H4 (cell line): ENCODE results near the gene LCN6. TPM values are rescaled to one million over a fixed set of nuclear protein-coding genes. Genes with fewer than 3 reads are reported as not detected.
"Not testable (repeated sequence)": the region's sequence is repeated elsewhere in the genome, so short reads cannot be mapped to it uniquely, and the experiment has no call there.

Experiments
- DNase-seq: peaks from one replicate; pipeline ENCODE4 v3.0.0-alpha.2; 2015; ENCODE audit warnings: low spot score
- total RNA-seq: library from RNA; depleted of rRNA; stranded (reverse); fragments of >200 nt; shearing (Covaris generic); gene quantifications from 2 replicates; pipeline ENCODE4 v1.2.3, GENCODE V29; 2014; rRNA removed

Gene LCN6, protein sequence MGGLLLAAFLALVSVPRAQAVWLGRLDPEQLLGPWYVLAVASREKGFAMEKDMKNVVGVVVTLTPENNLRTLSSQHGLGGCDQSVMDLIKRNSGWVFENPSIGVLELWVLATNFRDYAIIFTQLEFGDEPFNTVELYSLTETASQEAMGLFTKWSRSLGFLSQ
- not detected in 2 replicates for total RNA-seq

DNA sequence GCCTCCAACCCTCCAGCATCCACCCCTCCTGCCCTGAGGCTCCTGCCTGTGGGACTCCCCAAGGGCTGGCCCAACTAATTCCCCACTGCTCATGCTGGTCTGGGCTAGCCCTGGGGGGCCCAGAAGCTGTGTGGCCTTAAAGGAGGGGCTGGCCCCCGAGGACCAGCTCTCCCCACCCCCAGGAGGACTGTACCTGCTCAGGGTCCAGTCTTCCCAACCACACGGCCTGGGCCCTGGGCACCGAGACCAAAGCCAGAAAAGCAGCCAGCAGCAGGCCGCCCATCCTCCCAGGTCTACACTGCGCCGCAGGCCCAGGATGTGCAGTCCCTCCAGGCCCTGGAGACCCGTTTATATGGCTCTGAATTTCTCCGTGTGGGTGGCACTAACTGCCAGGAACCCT, at the start of gene LCN6:
TSS of gene LCN6 (minus strand) at position 325 of the 400 bp plus-strand sequence. CDS start at position 283, 42 bp downstream.
- no peak for DNase-seq

DNA sequence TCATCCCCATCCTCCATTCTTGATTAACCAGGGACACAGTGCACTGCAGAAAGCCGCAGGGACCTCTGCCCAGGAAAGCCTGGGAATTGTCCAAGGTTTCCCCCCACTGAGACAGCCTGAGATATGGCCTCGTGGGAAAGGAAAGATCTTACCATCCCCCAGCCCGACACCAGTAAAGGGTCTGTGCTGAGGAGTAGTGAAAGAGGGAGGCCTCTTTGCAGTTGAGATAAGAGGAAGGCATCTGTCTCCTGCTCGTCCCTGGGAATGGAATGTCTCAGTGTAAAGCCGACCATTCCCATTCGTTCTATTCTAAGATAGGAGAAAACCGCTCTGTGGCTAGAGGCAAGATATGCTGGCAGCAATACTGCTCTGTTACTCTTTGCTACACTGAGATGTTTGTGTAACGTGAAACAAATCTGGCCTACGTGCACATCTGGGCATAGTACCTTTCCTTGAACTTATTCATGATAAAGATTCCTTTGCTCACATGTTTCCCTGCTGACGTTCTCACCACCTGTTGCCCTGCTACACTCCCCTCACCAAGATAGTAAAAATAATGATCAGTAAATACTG, 48.5 kb upstream of the LCN6 start:
- not testable (repeated sequence) for DNase-seq

DNA sequence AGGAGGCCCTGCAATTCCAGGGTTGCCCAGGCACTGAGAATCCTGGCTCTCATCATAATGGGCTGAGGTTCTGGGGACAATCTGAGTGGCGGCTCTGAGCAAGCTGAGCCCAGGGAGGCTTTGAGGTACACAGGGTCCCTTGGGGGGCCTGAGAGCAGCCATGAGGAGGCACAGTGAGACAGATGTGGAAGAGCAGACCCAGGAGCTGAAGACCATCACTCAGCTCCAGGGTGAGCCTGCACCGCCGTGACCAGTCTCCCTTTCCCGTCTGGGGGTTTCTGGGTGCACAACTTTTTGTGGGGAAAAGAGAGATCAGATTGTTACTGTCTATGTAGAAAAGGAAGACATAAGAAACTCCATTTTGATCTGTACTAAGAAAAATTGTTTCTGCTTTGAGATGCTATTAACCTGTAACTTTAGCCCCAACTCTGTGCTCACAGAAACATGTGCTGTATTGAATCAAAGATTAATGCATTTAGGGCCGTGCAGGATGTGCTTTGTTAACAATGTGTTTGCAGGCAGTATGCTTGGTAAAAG, 48.0 kb upstream of the LCN6 start, which contains the start of gene CCDC183:
TSS of gene CCDC183 (plus strand) at position 101 of the 537 bp plus-strand sequence. CDS start at position 161, 60 bp downstream.
- DNase-seq = no peak

DNA sequence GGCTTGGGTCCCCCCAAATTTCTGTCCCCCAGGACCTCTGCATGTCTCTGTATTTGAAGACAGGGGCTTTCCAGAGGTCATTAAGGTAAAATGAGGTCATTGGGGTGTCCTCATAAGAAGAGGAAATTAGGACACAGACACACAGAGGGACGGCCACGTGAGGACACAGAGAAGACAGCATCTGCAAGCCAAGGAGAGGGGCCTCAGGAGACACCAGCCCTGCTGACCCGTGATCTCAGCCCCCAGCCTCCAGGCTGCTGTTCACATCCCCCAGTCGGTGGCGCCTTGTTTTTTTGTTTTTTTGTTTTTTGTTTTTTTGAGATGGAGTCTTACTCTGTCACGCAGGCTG, 46.6 kb upstream of the LCN6 start:
- no peak for DNase-seq

DNA sequence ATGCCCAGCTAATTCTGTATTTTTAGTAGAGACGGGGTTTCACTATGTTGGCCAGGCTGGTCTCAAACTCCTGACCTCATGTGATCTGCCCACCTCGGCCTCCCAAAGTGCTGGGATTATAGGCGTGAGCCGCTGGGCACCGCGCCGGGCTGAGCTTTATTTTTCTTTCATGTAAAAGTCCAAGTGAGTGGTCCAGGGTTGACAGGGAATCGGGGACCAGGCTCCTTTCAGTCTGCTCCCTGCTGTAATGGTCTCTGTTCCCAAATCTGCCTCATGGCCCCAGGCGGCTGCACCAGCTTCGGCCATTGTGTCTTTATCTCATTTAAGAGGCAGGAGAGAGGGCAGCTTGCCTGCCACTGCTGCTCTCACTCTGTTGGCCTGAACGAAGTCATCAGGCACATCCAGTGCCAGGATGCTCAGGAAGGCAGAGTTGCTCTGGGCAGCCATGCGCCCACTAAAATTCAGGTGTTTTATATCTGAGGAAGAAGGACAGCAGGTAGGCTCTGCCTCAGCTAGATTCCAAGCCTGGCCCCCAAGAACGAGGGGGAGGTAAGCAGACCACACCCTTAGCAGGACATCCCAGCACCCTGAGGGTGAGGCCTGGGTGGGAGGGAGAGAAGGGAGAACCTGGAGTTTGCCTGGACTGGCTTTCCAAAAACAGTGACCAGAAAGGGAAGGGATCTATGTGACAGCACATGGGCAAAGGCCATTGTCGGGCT, 46.1 kb upstream of the LCN6 start:
- no peak for DNase-seq

DNA sequence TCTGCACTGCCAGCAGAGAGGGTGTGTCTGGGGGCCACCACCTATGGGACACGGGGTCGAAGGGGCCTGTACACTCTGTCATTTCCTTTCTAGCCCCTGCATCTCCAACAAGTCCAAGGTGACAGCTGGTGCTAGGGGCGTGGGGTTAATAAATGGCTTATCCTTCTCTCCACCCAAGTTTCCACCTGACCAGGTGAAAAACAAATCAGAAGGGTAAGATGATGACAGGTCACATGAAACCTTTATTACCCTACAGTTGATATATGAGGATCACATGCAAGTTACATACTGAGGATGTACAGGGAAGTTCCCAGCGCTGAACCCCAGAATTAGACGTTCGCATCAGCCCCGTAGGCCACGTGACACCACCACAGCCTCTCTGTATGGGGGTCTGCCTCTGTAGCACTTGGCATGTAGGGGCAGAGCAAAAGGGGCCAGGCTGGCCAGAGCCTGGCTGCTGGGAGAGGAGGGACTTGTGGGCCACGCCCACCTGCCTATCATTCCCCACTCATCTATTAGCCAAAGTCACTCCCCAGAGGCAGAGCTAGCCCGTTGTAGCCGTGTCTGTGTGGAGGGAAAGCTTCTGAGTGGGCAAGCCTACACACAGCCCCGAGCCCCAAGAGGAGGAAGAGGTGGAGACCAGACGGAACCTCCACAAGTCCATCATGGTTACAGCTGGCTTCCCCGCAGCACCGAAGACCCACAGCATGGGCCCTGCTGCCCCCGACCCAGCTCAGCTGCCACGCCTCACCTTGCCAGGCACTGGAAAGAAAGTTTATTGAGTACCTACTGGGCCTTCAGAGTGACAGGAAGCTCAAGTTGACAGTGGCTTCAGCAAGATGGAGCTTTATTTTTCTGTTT, 45.0 kb upstream of the LCN6 start:
- DNase-seq = no peak

DNA sequence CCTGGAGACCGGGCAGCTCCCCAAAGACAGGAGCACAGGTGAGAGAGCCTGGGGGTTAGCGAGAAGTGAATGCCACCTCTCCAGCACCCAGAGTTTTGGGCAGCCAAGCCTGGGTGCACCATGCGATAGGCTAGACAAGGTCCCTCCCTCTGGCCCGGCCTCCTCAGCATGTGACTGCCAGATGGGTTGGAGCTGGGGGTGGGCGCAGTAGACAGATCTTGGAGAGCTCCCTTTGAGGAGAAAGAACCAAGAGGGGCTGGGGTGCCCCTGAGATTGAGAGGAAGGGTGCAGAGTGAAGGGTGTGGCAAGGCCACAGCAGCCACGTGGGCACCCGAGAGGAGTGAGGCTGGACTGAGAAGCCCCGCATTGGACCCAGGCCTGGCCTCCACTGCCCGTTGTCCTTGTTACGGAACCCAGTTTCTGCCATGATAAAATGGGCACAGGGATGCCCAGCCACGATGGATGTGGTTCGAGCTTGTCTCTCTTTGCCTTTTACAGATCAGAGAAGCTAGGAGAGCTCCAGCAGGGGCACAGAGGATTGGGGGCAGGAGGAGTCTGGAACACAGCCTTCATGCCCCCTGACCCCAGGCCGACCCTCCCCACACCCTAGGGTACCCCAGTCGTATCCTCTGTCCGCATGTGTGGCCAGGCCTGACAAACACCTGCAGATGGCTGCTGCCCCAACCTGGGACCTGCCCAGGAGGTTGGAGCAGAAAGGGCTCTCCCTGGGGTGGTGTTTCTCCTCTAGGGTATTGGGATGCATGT, 44.2 kb upstream of the LCN6 start:
- no peak for DNase-seq

DNA sequence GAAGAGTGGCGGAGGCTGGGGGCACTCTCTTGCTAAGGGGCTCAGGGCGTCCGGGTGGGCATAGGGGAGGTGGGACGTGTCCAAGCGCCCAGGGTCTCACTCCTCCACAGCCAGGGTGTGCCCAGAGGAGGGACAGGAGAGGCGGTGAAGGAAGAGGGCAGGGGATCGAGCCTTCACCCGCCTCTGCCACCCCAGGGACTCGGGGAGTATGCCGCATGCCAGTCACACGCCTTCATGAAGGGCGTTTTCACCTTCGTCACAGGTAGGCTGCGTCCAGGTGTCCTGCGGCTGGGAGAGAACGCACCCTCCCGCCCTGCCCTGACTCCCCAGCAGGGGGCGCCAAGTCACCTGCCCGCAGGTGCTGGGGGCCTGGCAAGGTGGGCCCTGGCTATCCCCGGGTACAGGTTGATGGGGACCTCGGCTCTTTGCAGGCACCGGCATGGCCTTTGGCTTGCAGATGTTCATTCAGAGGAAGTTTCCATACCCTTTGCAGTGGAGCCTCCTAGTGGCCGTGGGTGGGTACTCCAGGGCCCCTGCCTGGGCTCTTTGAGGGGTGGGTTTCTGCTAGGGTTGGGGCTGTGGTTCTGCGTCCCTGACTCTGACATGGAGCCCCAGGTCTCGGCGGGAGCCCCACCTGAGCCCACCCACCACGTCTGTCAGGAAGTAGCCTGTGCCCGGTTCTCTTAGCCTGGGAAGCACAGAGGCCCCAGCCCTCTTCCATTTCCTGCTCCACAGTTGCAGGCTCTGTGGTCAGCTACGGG, 43.4 kb upstream of the LCN6 start:
- no peak for DNase-seq

DNA sequence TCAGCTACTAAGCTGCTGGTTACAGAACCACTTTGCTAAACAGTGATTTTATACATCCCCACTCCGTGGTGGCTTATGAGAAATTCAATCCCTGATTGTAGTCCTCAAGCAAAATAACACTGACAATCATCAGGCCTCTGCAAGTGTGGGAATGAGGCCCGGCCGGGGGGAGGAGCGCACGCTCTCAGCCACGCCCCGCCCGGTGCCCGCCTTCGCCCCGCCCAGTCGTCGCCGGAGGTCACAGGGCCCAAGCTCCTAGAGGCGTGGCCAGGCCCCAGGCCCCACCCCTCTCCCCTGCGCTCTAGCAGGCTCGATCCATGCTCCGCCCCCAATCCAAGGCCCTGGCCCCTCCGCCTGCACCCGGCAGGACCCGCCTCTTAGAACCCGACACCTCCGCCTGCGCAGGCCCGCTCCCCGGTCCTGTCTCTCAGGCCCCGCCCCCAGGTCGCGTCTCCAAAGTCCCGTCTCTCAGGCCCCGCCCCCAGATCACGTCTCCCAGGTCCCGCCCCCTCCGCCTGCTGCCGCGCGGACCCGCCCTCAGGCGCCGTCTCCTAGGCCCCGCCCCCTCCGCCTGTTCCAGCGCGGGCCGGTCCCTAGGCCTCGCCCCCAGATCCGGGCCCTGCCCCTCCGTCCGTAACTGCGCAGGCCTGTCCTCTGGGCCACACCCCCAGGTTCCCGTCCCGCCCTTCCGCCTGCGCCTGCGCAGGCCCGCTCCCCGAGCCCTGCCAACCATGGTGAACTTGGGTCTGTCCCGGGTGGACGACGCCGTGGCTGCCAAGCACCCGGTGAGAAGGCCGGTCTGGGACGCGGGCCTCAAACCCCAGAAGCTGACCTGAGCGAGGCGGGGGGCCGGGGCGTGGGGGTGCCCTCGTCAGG, 42.6 kb upstream of the LCN6 start, which contains the start of gene TMEM141:
TSS of gene TMEM141 (plus strand) at position 705 of the 876 bp plus-strand sequence. CDS start at position 732, 27 bp downstream.
- peak; percentile 98 for DNase-seq

DNA sequence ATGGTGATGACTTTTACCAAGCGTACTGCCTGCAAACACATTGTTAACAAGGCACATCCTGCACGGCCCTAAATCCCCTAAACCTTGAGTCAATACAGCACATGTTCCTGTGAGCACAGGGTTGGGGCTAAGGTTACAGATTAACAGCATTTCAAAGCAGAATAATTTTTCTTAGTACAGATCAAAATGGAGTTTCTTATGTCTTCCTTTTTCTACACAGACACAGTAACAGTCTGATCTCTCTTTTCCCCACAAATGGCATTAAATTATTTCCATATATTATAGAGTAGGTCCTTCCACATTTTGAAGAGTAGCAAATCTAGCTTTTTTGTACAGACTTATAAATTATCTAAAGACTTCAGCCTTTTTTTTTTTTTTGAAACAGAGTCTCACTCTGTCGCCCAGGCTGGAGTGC, 41.2 kb upstream of the LCN6 start:
- DNase-seq = no peak

DNA sequence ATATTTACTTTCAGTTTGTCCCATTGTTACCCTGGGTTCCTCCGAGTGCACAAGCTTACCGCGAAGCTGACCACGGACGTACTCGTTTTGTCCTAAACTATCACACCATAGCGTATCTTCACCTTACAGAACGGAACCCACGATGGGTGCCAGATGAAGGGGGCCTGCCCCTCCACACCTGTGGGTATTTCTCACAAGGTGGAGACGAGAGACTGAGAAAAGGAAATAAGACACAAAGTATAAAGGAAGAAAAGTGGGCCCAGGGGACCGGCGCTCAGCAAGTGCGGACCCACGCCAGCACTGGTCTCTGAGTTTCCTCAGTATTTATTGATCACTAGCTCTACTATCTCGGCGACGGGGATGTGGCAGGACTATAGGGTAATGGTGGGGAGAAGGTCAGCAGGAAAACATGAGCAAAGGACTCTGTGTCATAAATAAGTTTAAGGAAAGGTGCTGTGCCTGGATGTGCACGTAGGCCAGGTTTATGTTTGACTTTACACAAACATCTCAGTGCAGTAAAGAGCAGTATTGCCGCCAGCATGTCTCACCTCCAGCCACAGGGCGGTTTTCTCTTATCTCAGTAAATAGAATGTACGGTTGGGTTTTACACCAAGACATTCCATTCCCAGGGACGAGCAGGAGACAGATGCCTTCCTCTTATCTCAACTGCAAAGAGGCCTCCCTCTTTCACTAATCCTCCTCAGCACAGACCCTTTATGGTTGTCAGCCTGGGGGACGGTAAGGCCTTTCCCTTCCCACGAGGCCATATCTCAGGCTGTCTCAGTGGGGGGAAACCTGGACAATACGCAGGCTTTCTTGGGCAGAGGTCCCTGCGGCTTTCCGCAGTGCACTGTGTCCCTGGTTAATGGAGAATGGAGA, 40.6 kb upstream of the LCN6 start:
- not testable (repeated sequence) for DNase-seq

DNA sequence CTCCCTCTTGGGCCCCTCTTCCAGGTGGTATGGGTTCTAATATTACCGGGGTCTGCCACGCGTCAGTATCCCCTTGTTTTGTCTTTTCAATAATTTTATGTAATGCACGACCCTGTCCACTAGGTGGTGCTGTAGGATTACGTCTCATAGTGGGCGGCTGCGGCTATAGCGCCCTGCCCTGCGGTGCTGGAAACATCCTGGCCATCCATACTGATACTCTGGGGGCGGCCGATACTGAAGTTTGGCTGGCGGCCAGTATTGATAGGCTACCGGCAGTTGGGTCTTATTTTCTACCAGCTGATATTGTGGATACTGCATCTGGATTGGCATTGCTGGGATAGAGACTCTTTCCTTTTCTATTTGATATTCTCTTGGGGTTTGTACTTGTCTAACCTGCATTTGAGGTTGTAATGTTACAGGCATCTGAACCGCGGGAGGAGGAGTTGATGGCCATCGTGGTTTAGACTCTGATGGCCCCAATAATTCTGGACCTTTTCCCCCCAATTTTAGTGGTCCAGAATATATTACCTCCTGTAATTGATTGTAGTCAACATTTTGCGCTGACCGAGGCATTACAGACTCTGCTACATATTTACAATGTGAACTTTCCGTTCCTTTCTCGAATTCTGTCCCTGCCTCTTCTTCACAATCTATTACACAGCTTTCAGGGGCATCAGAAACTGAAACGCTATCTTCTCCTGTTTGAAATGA, 39.5 kb upstream of the LCN6 start:
- DNase-seq = peak; percentile 54

DNA sequence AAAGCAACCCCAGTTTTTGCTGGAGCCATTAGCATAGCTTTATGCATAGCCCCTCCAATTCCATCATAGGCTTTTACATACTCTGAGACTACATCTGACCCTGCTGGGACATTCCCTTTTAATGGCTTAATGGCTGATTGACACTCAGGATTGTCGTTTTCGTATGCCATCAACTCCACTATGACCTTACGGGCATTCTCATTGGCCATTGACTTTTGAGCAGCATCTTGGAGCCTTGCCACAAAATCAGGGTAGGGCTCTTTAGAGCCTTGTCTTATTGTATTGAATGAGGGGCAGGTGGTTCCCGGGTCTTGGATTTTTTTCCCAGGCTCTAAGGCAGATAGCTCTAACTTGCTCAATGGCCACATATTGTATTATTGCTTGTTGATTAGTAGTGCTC, 38.7 kb upstream of the LCN6 start:
- DNase-seq = not testable (repeated sequence)

DNA sequence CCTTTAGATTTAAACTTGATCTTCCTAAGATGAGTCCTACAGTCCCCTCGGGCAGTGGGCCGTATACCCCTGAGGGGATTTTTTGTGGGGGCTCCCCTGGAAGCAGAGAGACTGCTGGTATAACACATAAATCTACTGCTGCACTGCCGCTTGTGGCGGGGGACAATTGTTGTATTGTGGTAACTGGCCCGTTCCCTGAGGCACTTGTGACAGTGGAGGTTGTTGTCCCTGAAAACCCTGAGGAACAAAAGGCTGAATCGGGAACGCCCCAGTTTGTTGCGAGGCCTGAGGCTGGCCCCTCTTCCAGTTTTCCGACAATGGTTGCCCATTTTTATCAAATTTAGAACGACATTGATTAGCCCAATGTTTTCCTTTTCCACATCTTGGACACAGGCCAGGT, 38.1 kb upstream of the LCN6 start:
- no peak for DNase-seq

DNA sequence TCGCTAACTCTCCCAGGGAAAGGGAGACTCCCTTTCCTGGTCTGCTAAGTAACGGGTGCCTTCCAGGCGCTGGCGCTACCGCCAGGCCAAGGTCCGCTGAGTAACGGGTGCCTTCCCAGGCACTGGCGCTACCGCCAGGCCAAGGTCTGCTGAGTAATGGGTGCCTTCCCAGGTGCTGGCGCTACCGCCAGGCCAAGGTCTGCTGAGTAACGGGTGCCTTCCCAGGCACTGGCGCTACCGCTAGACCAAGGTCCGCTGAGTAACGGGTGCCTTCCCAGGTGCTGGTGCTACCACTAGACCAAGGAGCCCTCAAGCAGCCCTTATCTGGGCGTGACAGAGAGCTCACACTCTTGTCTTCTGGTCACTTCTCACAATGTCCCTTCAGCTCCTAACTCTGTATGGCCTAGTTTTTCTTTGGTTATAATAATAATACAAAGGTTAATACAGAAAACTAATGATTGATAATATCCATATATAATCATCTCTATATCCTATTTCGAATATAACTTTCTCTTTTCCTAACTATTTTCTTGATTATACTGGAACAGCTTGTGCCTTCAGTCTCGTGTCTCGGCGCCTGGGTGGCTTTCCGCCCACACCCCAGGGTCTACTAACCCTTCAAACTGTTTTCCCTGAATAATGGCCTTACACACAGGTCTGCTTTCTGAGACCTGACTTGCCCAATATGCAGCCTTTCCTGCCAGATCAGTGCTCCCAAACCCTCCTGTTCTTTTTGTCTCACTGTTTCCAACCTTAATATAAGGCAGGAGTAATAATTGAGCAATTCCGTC, 37.4 kb upstream of the LCN6 start:
- DNase-seq = not testable (repeated sequence)

DNA sequence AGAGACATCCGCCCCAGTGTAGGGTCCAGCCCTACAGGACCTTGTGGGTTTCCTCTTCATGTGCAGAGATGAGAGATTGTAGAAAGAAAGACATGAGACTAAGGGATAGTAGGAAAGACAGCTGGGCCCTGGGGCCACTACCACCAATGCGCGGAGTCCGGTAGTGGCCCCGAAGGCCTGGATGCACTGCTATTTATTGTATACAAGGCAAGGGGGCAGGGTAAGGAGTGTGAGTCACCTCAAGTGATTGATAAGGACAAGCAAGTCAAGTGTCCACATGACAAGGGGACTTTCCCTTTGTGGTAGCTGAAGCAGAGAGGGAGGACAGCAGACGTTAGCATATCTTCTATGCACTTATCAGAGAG, 36.7 kb upstream of the LCN6 start:
- DNase-seq = no peak
